H1 (cell line): Measurements from ENCODE around the gene SLMAP. TPM values are rescaled to one million over a fixed set of nuclear protein-coding genes. Genes with fewer than 3 reads are reported as not detected.

Experiments used
- CTCF ChIA-PET: fragments of 300-600 bp; sonication (Branson Sonifier 250); formaldehyde crosslinking; loops from one replicate; lab custom pipeline; 2021; ENCODE audit not compliant: partially characterized antibody; lab: Charles Lee
- POLR2A ChIA-PET: fragments of 300-600 bp; sonication (Branson Sonifier 250); formaldehyde crosslinking; loops from one replicate; lab custom pipeline; 2021; ENCODE audit warnings: inconsistent platforms; ENCODE audit not compliant: partially characterized antibody; lab: Charles Lee
- DNase-seq, 2 experiments: peaks; one replicate each; pipeline versions ENCODE4 v3.0.0 to v3.0.0-alpha.2; 2010 to 2022; ENCODE audit warnings: low spot score in 2 of 2, low read depth in 1 of 2, mixed read lengths in 1 of 2
- FAIRE-seq: peaks from 2 replicates; lab custom pipeline; 2011; peaks lifted over from hg19 to GRCh38; lab: Jason Lieb, UNC
- H2AFZ ChIP-seq: 2 replicates; pipeline ENCODE4 v1.8.1; 2012; ENCODE audit warnings: low read length, inconsistent platforms
- H2AK5ac ChIP-seq: 2 replicates; pipeline ENCODE4 v1.6.1; 2013; ENCODE audit warnings: low read depth, low read length
- H2BK120ac ChIP-seq: replicated peaks from 2 replicates; pipeline ENCODE3; 2013; ENCODE audit warnings: low read depth, low read length, inconsistent platforms
- H2BK12ac ChIP-seq: 2 replicates; pipeline ENCODE4 v1.6.1; 2013; ENCODE audit warnings: low read depth, low read length
- H2BK15ac ChIP-seq: 2 replicates; pipeline ENCODE4 v1.6.1; 2013; ENCODE audit warnings: low read length
- H2BK20ac ChIP-seq: 2 replicates; pipeline ENCODE4 v1.6.1; 2013; ENCODE audit warnings: low read length
- H2BK5ac ChIP-seq: 2 replicates; pipeline ENCODE4 v1.6.1; 2013; ENCODE audit warnings: low read depth, low read length
- H3K14ac ChIP-seq: 2 replicates; pipeline ENCODE4 v1.6.1; 2013; ENCODE audit warnings: inconsistent platforms; ENCODE audit not compliant: insufficient read length
- H3K18ac ChIP-seq: 2 replicates; pipeline ENCODE4 v1.6.1; 2013; ENCODE audit warnings: low read length; ENCODE audit errors: extremely low read depth
- H3K23ac ChIP-seq: 2 replicates; pipeline ENCODE4 v1.6.1; 2013; ENCODE audit warnings: inconsistent platforms; ENCODE audit not compliant: insufficient read length
- H3K23me2 ChIP-seq: 2 replicates; pipeline ENCODE4 v1.6.1; 2013; ENCODE audit warnings: low read depth, low read length
- H3K27ac ChIP-seq: 2 replicates; pipeline ENCODE4 v1.6.1; 2011; ENCODE audit warnings: low read depth, low read length, inconsistent platforms
- H3K27me3 ChIP-seq, 4 experiments: replicated peaks in 1 of 4; 1 replicate in 1 of 4; 2 replicates in 3 of 4; pipeline versions ENCODE4 v1.6.1 to v1.8.1; 2011 to 2013; ENCODE audit warnings: low read length in 3 of 4, mild to moderate bottlenecking in 3 of 4, inconsistent platforms in 2 of 4, mixed read lengths in 2 of 4, moderate library complexity in 1 of 4; ENCODE audit not compliant: control insufficient read depth in 3 of 4, insufficient read depth in 3 of 4; ENCODE audit errors: extremely low read depth in 1 of 4
- H3K36me3 ChIP-seq, 4 experiments: 2 replicates each; pipeline versions ENCODE4 v1.6.1 to v1.8.1; 2011 to 2013; ENCODE audit warnings: mild to moderate bottlenecking in 4 of 4, low read length in 3 of 4, moderate library complexity in 2 of 4, control low read depth in 1 of 4, inconsistent platforms in 1 of 4; ENCODE audit not compliant: insufficient read depth in 4 of 4, control insufficient read depth in 2 of 4
- H3K4ac ChIP-seq: replicated peaks from 2 replicates; pipeline ENCODE3; 2013; ENCODE audit warnings: low read length, low read depth, mixed read lengths, inconsistent platforms; ENCODE audit not compliant: insufficient read length
- H3K4me1 ChIP-seq, 4 experiments: replicated peaks in 1 of 4; 1 replicate in 1 of 4; 2 replicates in 3 of 4; pipeline versions ENCODE4 v1.6.1 to v1.8.1; 2011 to 2013; ENCODE audit warnings: low read length in 3 of 4, inconsistent platforms in 2 of 4, mixed read lengths in 1 of 4; ENCODE audit not compliant: insufficient read depth in 4 of 4, control insufficient read depth in 3 of 4
- H3K4me2 ChIP-seq, 2 experiments: 2 replicates each; pipeline versions ENCODE4 v1.6.1 to v1.8.1; 2011 to 2013; ENCODE audit warnings: low read depth in 2 of 2, low read length in 2 of 2, control low read depth in 1 of 2, inconsistent platforms in 1 of 2, mild to moderate bottlenecking in 1 of 2; ENCODE audit not compliant: insufficient read depth in 1 of 2
- H3K4me3 ChIP-seq, 4 experiments: fragments of 200-600, 300-600 bp in 1 of 4; sonication (generic), shearing (Covaris generic), sonication (Bioruptor Twin) in 1 of 4; 2 replicates each; pipeline versions ENCODE4 v1.5.1 to v1.8.1; 2011 to 2016; ENCODE audit warnings: low read length in 4 of 4, low read depth in 3 of 4, control low read depth in 2 of 4, inconsistent platforms in 2 of 4, mild to moderate bottlenecking in 2 of 4, mixed read lengths in 1 of 4, moderate library complexity in 1 of 4; ENCODE audit not compliant: insufficient read depth in 2 of 4; ENCODE audit errors: extremely low read depth in 1 of 4
- H3K56ac ChIP-seq: replicated peaks from 2 replicates; pipeline ENCODE3; 2013; ENCODE audit warnings: low read depth, mild to moderate bottlenecking, mixed read lengths, low read length, inconsistent platforms; ENCODE audit not compliant: insufficient read length
- H3K79me1 ChIP-seq: 2 replicates; pipeline ENCODE4 v1.6.1; 2013; ENCODE audit warnings: low read depth, low read length, control low read depth
- H3K79me2 ChIP-seq, 2 experiments: 2 replicates each; pipeline versions ENCODE4 v1.6.1 to v1.8.1; 2012 to 2013; ENCODE audit warnings: low read length in 2 of 2, mild to moderate bottlenecking in 2 of 2, inconsistent platforms in 1 of 2; ENCODE audit not compliant: insufficient read depth in 2 of 2, control insufficient read depth in 1 of 2
- H3K9ac ChIP-seq, 4 experiments: replicated peaks in 1 of 4; 1 replicate in 1 of 4; 2 replicates in 3 of 4; pipeline versions ENCODE4 v1.6.1 to v1.8.1; 2011 to 2013; ENCODE audit warnings: low read depth in 3 of 4, low read length in 3 of 4, control low read depth in 2 of 4, mild to moderate bottlenecking in 2 of 4, moderate library complexity in 2 of 4, inconsistent platforms in 1 of 4; ENCODE audit errors: extremely low read depth in 1 of 4
- H3K9me3 ChIP-seq, 2 experiments: 2 replicates each; pipeline versions ENCODE4 v1.6.1 to v1.8.1; 2012 to 2013; ENCODE audit warnings: mild to moderate bottlenecking in 2 of 2, moderate library complexity in 2 of 2, control low read depth in 1 of 2, inconsistent platforms in 1 of 2, low read depth in 1 of 2, low read length in 1 of 2, mixed read lengths in 1 of 2; ENCODE audit not compliant: insufficient read depth in 2 of 2
- H4K20me1 ChIP-seq, 2 experiments: replicated peaks in 1 of 2; 2 replicates each; pipeline versions ENCODE3 to v1.8.1; 2011 to 2013; ENCODE audit warnings: inconsistent platforms in 2 of 2, low read length in 2 of 2, mild to moderate bottlenecking in 1 of 2; ENCODE audit not compliant: insufficient read depth in 2 of 2, control insufficient read depth in 1 of 2
- H4K5ac ChIP-seq: 2 replicates; pipeline ENCODE4 v1.6.1; 2013; ENCODE audit warnings: low read length, low read depth, mixed read lengths, inconsistent platforms; ENCODE audit not compliant: insufficient read length
- H4K8ac ChIP-seq: 2 replicates; pipeline ENCODE4 v1.8.0; 2013; ENCODE audit warnings: mild to moderate bottlenecking, moderate library complexity, low read length, inconsistent platforms; ENCODE audit not compliant: insufficient read depth; ENCODE audit errors: extremely low read depth
- H4K91ac ChIP-seq: replicated peaks from 2 replicates; pipeline ENCODE3; 2013; ENCODE audit warnings: low read length, mixed read lengths, inconsistent platforms; ENCODE audit not compliant: insufficient read length
- ASH2L ChIP-seq: fragments of 200-600, 300-600 bp; sonication (generic); IDR thresholded peaks from one replicate; pipeline ENCODE4 v1.7.1; 2017; ENCODE audit warnings: low read length
- CHD1 ChIP-seq: IDR thresholded peaks from 2 replicates; pipeline ENCODE4 v1.6.1; 2012; ENCODE audit warnings: low read depth, low read length, improper control_type of control experiment
- CREB1 ChIP-seq: IDR thresholded peaks from 2 replicates; pipeline ENCODE4 v1.6.1; 2012; ENCODE audit warnings: inconsistent platforms
- EGR1 ChIP-seq: IDR thresholded peaks from 2 replicates; pipeline ENCODE4 v1.6.1; 2011; ENCODE audit warnings: low read depth, low read length, borderline replicate concordance
- KDM1A ChIP-seq: fragments of 200-600, 300-600 bp; sonication (generic); IDR thresholded peaks from 2 replicates; pipeline ENCODE4 v1.7.1; 2016; ENCODE audit warnings: mild to moderate bottlenecking, low read length, borderline replicate concordance
- KDM4A ChIP-seq: IDR thresholded peaks from one replicate; pipeline ENCODE4 v1.7.1; 2012; ENCODE audit warnings: low read depth, mild to moderate bottlenecking, moderate library complexity, low read length, inconsistent platforms; ENCODE audit not compliant: severe bottlenecking
- POU5F1 ChIP-seq: IDR thresholded peaks from 2 replicates; pipeline ENCODE4 v1.6.1; 2011; ENCODE audit warnings: low read depth, mild to moderate bottlenecking, low read length, moderate library complexity
- SIN3A ChIP-seq, 2 experiments: IDR thresholded peaks in 1 of 2; conservative IDR thresholded peaks in 1 of 2; 2 replicates each; pipeline ENCODE4 v1.6.1; 2011 to 2012; ENCODE audit warnings: low read length in 2 of 2, improper control_type of control experiment in 1 of 2, low read depth in 1 of 2, mild to moderate bottlenecking in 1 of 2
- SIRT6 ChIP-seq: IDR thresholded peaks from one replicate; pipeline ENCODE4 v1.7.1; 2012; ENCODE audit warnings: low read length, inconsistent platforms
- TCF12 ChIP-seq: IDR thresholded peaks from 2 replicates; pipeline ENCODE4 v1.6.1; 2011; ENCODE audit warnings: low read depth, mild to moderate bottlenecking, low read length
- ZNF274 ChIP-seq: IDR thresholded peaks from 2 replicates; pipeline ENCODE4 v1.7.0; 2012; ENCODE audit warnings: low read length, borderline replicate concordance; ENCODE audit errors: extremely low read depth
- WGBS, 2 experiments: shearing (Covaris generic) in 1 of 2; methylation state at CpG; one replicate each; pipeline versions ENCODE4 v1.1.6 to v1.1.7; 2013 to 2015; ENCODE audit warnings: low lambda C conversion rate in 2 of 2, mixed read lengths in 2 of 2, inconsistent platforms in 1 of 2, low coverage in 1 of 2, missing lambda C conversion rate in 1 of 2; ENCODE audit not compliant: insufficient replicate concordance in 2 of 2, insufficient coverage in 1 of 2, insufficient read length in 1 of 2; ENCODE audit errors: extremely low coverage in 1 of 2, missing lambda C conversion rate in 1 of 2; 5-methylcytosine and 5-hydroxymethylcytosine counted together
- polyA plus RNA-seq, 7 experiments: library from polyadenylated mRNA; depleted of rRNA in 3 of 7; stranded (reverse) in 5 of 7; unstranded in 2 of 7; fragments of >200 nt in 5 of 7; fragments of 200-250 nt in 2 of 7; gene quantifications; 1 replicate in 5 of 7; 2 replicates in 1 of 7; 4 replicates in 1 of 7; pipeline versions ENCODE4 v1.2.1 to v1.2.3, GENCODE V29; 2011 to 2013; ENCODE audit warnings: missing spikeins in 2 of 7, mixed read lengths in 2 of 7
- total RNA-seq: library from RNA; stranded (reverse); fragmentation: NEBNext Ultra II Directional; extraction: Animal tissue kit (Norgen Biotek cat#: 25700); gene quantifications from 2 replicates; pipeline ENCODE4 v1.2.1, GENCODE V29; 2021
- TF ChIP-seq, protein P1 (sequence below), 3 experiments: IDR thresholded peaks; 1 replicate in 2 of 3; 2 replicates in 1 of 3; pipeline versions ENCODE4 v1.5.1 to v1.6.1; 2011; ENCODE audit warnings: low read length in 3 of 3, mild to moderate bottlenecking in 3 of 3, inconsistent platforms in 2 of 3, low read depth in 1 of 3, moderate library complexity in 1 of 3; ENCODE audit not compliant: insufficient read depth in 1 of 3; ENCODE audit errors: control extremely low read depth in 1 of 3

The SLMAP gene
- total and polyA plus RNA-seq, 2 of the 8 experiments (the other 6 are each of a cell fraction or from before 2014, with no cell fraction given) = 13.6 to 70.4 TPM

DNA sequence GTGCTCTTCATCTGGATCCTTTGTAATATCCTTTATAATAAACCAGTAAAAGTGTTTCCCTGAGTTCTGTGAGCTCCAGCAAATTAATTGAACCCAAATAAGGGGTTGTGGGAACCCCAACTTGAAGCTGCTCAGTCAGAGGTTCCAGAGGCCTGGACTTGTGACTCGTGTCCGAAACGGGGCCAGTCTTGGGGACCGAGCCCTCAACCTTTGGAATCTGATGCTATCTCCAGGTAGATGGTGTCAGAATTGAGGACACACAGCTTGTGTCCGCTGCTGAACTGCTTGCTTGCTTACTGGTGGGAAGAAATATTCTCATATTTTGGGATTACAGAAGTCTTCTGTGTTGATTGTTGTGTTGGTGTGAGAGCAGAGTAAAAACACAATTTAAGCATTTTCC lies 212.4 kb downstream of the SLMAP start:
- Histone ChIP-seq H2AK5ac (no peak overlapping the region), H4K5ac (no peak overlapping the region), H3K18ac (no peak overlapping the region), H2BK20ac (no peak overlapping the region), H3K14ac (no peak overlapping the region), H3K9me3 (no peaks in the 10 kb centered on the region), H3K79me2 (no peaks in the 10 kb centered on the region), H3K36me3 (no peaks in the 10 kb centered on the region), H4K8ac (no peak overlapping the region), H2BK15ac (no peak overlapping the region), H3K4me2 (no peak overlapping the region), H3K23ac (no peak overlapping the region), H4K20me1 (no peaks in the 10 kb centered on the region), H4K91ac (no peak overlapping the region), H3K9ac (no peak overlapping the region), H3K79me1 (no peaks in the 10 kb centered on the region), H3K27me3 (no peaks in the 10 kb centered on the region), H3K4me1 (peaks cover 0 to 10% (median 3%) of the 10 kb centered on the region in 4 experiments; a peak in 6 of 7 replicates), H3K23me2 (no peaks in the 10 kb centered on the region), H2AFZ (no peak overlapping the region), H2BK5ac (no peak overlapping the region), H2BK120ac (no peak overlapping the region), H3K4me3 (no peak overlapping the region), H3K56ac (no peak overlapping the region), H3K4ac (no peak overlapping the region), H2BK12ac (no peak overlapping the region), H3K27ac (no peak overlapping the region)
- no peak for FAIRE-seq
- ChIA-PET POLR2A (interaction anchor here (0.7 kb wide), 1 partner anchor 91 kb away, joined by 3 read pairs; no protein-coding TSS in a partner anchor), CTCF (interaction anchor here (0.5 to 1.4 kb wide), 3 partner anchors 11 to 199 kb away, joined by 3 to 10 read pairs (median 4); no protein-coding TSS in a partner anchor)
- DNase-seq = no peak
- WGBS, 2 experiments = 93% methylated on average over 5 of the region's 5 CpGs; no CpG with 5 or more reads in 1 of the 2 experiments
- TF ChIP-seq CHD1 (no peak), EGR1 (no peak), ASH2L (no peak), SIN3A (conservative IDR thresholded peaks at IDR 0.05 in 1 of 2, IDR thresholded peaks at IDR 0.05 in 1 of 2; ENCODE audit: low read depth in 1 of 2, low read length in 2 of 2) (no peak), SIRT6 (no peak), KDM1A (no peak), KDM4A (no peak), POU5F1 (no peak), ZNF274 (no peak), CREB1 (no peak), TCF12 (no peak)
- TF ChIP-seq, protein P1, sequence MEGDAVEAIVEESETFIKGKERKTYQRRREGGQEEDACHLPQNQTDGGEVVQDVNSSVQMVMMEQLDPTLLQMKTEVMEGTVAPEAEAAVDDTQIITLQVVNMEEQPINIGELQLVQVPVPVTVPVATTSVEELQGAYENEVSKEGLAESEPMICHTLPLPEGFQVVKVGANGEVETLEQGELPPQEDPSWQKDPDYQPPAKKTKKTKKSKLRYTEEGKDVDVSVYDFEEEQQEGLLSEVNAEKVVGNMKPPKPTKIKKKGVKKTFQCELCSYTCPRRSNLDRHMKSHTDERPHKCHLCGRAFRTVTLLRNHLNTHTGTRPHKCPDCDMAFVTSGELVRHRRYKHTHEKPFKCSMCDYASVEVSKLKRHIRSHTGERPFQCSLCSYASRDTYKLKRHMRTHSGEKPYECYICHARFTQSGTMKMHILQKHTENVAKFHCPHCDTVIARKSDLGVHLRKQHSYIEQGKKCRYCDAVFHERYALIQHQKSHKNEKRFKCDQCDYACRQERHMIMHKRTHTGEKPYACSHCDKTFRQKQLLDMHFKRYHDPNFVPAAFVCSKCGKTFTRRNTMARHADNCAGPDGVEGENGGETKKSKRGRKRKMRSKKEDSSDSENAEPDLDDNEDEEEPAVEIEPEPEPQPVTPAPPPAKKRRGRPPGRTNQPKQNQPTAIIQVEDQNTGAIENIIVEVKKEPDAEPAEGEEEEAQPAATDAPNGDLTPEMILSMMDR (IDR thresholded peaks at IDR 0.05; ENCODE audit: control extremely low read depth in 1 of 3, insufficient read depth in 1 of 3, low read depth in 1 of 3, low read length in 3 of 3) = no peak
